Panc1 (cell line): ENCODE results near the gene TTC39B. TPM values are rescaled to one million over a fixed set of nuclear protein-coding genes. Genes with fewer than 3 reads are reported as not detected.

ENCODE experiments used
- ATAC-seq: fragments of 200-7000 bp; cut with Tn5 transposase; 2 replicates; pipeline ENCODE4 v1.9.1; 2020; ENCODE audit warnings: mild to moderate bottlenecking, moderate library complexity
- BruUV-seq: library from RNA; stranded (reverse); fragments of 400-500 nt; replicated peaks from 2 replicates; lab custom pipeline; 2021; lab: Mats Ljungman, UMichigan
- CTCF ChIA-PET: fragments of 300-600 bp; sonication (Branson Sonifier 250); formaldehyde crosslinking; loops from one replicate; lab custom pipeline; 2022; ENCODE audit warnings: antibody characterized with exemption; lab: Charles Lee
- POLR2A ChIA-PET: fragments of 300-600 bp; sonication (Branson Sonifier 250); formaldehyde crosslinking; loops from one replicate; lab custom pipeline; 2022; ENCODE audit warnings: antibody characterized with exemption; lab: Charles Lee
- DNase-seq: peaks from one replicate; pipeline ENCODE4 v3.0.0-alpha.2; 2010; ENCODE audit warnings: low read depth, low spot score
- H3K27ac ChIP-seq: 2 replicates; pipeline ENCODE4 v1.5.1; 2011; ENCODE audit warnings: mild to moderate bottlenecking, low read length, inconsistent platforms
- H3K27me3 ChIP-seq: fragments of 200-500 bp; sonication (Bioruptor generic); 2 replicates; pipeline ENCODE4 v1.6.0; 2014; ENCODE audit warnings: low read length, inconsistent platforms; ENCODE audit not compliant: control insufficient read depth, insufficient read depth
- H3K36me3 ChIP-seq: fragments of 200-500 bp; sonication (Bioruptor generic); 2 replicates; pipeline ENCODE4 v1.5.1; 2014; ENCODE audit warnings: inconsistent platforms, mild to moderate bottlenecking, low read length, moderate library complexity; ENCODE audit not compliant: control insufficient read depth, insufficient read depth
- H3K4me1 ChIP-seq: 2 replicates; pipeline ENCODE4 v1.5.1; 2011; ENCODE audit warnings: inconsistent platforms, mild to moderate bottlenecking, low read length, moderate library complexity; ENCODE audit not compliant: control insufficient read depth, insufficient read depth
- H3K4me3 ChIP-seq, 2 experiments: 2 replicates each; pipeline ENCODE4 v1.5.1; 2011 to 2012; ENCODE audit warnings: low read depth in 2 of 2, low read length in 2 of 2, mild to moderate bottlenecking in 2 of 2, inconsistent platforms in 1 of 2, moderate library complexity in 1 of 2
- H3K9me3 ChIP-seq: fragments of 200-500 bp; sonication (Bioruptor generic); 2 replicates; pipeline ENCODE4 v1.5.1; 2014; ENCODE audit warnings: low read depth, mild to moderate bottlenecking, inconsistent platforms, low read length, moderate library complexity; ENCODE audit not compliant: control insufficient read depth, insufficient read depth
- CTCF ChIP-seq: fragments of 450-650 bp; IDR thresholded peaks from 2 replicates; pipeline ENCODE4 v1.5.1; 2017; ENCODE audit warnings: mild to moderate bottlenecking
- POLR2AphosphoS5 ChIP-seq: IDR thresholded peaks from 2 replicates; pipeline ENCODE4 v1.6.1; 2012; ENCODE audit warnings: mild to moderate bottlenecking, low read depth, low read length, moderate library complexity
- REST ChIP-seq, 2 experiments: IDR thresholded peaks; 2 replicates each; pipeline ENCODE4 v1.6.1; 2011 to 2012; ENCODE audit warnings: low read depth in 2 of 2, control low read depth in 1 of 2, low read length in 1 of 2, mild to moderate bottlenecking in 1 of 2, moderate library complexity in 1 of 2; ENCODE audit not compliant: insufficient read depth in 1 of 2
- SIN3A ChIP-seq: IDR thresholded peaks from 2 replicates; pipeline ENCODE4 v1.6.1; 2012; ENCODE audit warnings: low read depth, mild to moderate bottlenecking, low read length, moderate library complexity, borderline replicate concordance; ENCODE audit not compliant: insufficient read depth
- TCF7L2 ChIP-seq: IDR thresholded peaks from 2 replicates; pipeline ENCODE4 v1.6.1; 2011; ENCODE audit warnings: mild to moderate bottlenecking, low read depth, low read length, inconsistent platforms
- in situ Hi-C: cut with HindIII; loops from 2 replicates; pipeline ENCODE4 v1.10.0; 2016; ENCODE audit warnings: low sequenced_read_pairs, low pct_unique_long_range_greater_than_20kb
- intact Hi-C: fragments of 100-400 bp; cut with micrococcal nuclease; formaldehyde crosslinking; loops from one replicate; pipeline ENCODE4 v1.10.0; 2022; ENCODE audit not compliant: unreplicated experiment
- total RNA-seq: library from RNA; stranded (reverse); gene quantifications from one replicate; pipeline ENCODE4 v1.2.1, GENCODE V29; 2021; ENCODE audit not compliant: unreplicated experiment

TTC39B gene
- total RNA-seq, 1 experiment from 2014 or later, result 1.6 TPM

GRCh38 chr9:15305470-15305869 lies 1.5 kb downstream of the TTC39B start:
- H3K36me3 ChIP-seq, result no peaks in the 10 kb centered on the region; the same call in 1 of the 2 replicates
- in situ Hi-C loops (no loop called here), intact Hi-C loops (loop anchor here (10.0 kb wide), 1 partner anchor 119 kb away; the partner anchor contains the start of gene SNAPC3)
- ATAC-seq (no peak), DNase-seq (no peak)
- H3K27ac ChIP-seq, result no peak overlapping the region; the same call in 1 of the 2 replicates
- H3K4me1 ChIP-seq, result no peaks in the 10 kb centered on the region
- TSS peak; percentile 44 for BruUV-seq
- TF ChIP-seq CTCF, result no peak
- no peak for TF ChIP-seq TCF7L2
- no peak for TF ChIP-seq SIN3A
- TF ChIP-seq REST (IDR thresholded peaks at IDR 0.05; ENCODE audit: insufficient read depth in 1 of 2, low read depth in 2 of 2, low read length in 1 of 2), result no peak
- TF ChIP-seq POLR2AphosphoS5, result no peak
- ChIA-PET CTCF (no interaction called here), POLR2A (no interaction called here)
- H3K9me3 ChIP-seq, result no peaks in the 10 kb centered on the region
- no peaks in the 10 kb centered on the region for H3K27me3 ChIP-seq
- H3K4me3 ChIP-seq, result peak overlapping the region; percentile 55 to 56

GRCh38 chr9:15304632-15305031 lies 2.4 kb downstream of the TTC39B start:
- POLR2A ChIA-PET, result no interaction called here

More at GRCh38 chr9:15304632-15305031, 2.4 kb downstream of the TTC39B start:
- BruUV-seq, result no TSS peak
- Histone ChIP-seq H3K4me3 (no peak overlapping the region), H3K9me3 (no peaks in the 10 kb centered on the region), H3K27me3 (no peaks in the 10 kb centered on the region), H3K4me1 (no peaks in the 10 kb centered on the region), H3K36me3 (no peaks in the 10 kb centered on the region; the same call in 1 of the 2 replicates), H3K27ac (no peak overlapping the region)
- CTCF ChIA-PET, result no interaction called here
- intact Hi-C loops, result loop anchor here (10.0 kb wide), 1 partner anchor 120 kb away; the partner anchor contains the start of gene SNAPC3
- TF ChIP-seq SIN3A, result no peak
- TF ChIP-seq CTCF, result no peak
- TF ChIP-seq POLR2AphosphoS5, result no peak
- TF ChIP-seq TCF7L2, result no peak
- TF ChIP-seq REST (IDR thresholded peaks at IDR 0.05; ENCODE audit: insufficient read depth in 1 of 2, low read depth in 2 of 2, low read length in 1 of 2), result no peak
- DNase-seq, result no peak
- in situ Hi-C loops, result no loop called here
- ATAC-seq, result no peak
